Testis (tissue), 3 donors: ENCODE data around the gene DDX24. TPM values are rescaled to one million over a fixed set of nuclear protein-coding genes. Genes with fewer than 3 reads are reported as not detected.
A peak's percentile ranks its signal among the peaks of the same experiment; 100 is the strongest.

Source experiments
- DNase-seq: peaks from one replicate; pipeline ENCODE4 v3.0.0-alpha.2; 2019
- H3K27ac ChIP-seq, 2 donors: fragments of 200-600 bp; sonication (generic); one replicate each; pipeline ENCODE4 v1.5.1; 2019
- H3K27me3 ChIP-seq: fragments of 200-600 bp; sonication (generic); one replicate; pipeline ENCODE4 v1.5.1; 2019
- H3K36me3 ChIP-seq: fragments of 200-600 bp; sonication (generic); one replicate; pipeline ENCODE4 v1.5.1; 2017; ENCODE audit warnings: low read depth; ENCODE audit errors: missing control alignments
- H3K4me1 ChIP-seq: fragments of 200-600 bp; sonication (generic); one replicate; pipeline ENCODE4 v1.5.1; 2019
- H3K4me3 ChIP-seq, 2 donors: fragments of 200-600 bp; sonication (generic); one replicate each; pipeline ENCODE4 v1.5.1; 2017 to 2019
- H3K9me3 ChIP-seq: fragments of 200-600 bp; sonication (generic); one replicate; pipeline ENCODE4 v1.5.1; 2017
- CTCF ChIP-seq, 3 experiments: fragments of 450-650 bp in 2 of 3; fragments of 200-600 bp in 1 of 3; sonication (generic) in 1 of 3; IDR thresholded peaks; one replicate each; pipeline ENCODE4 v1.5.1; 2016 to 2019; ENCODE audit warnings: antibody characterized with exemption in 3 of 3, mild to moderate bottlenecking in 2 of 3, moderate library complexity in 1 of 3
- POLR2A ChIP-seq: fragments of 450-650 bp; IDR thresholded peaks from one replicate; pipeline ENCODE4 v1.6.1; 2017; ENCODE audit warnings: antibody characterized with exemption, mild to moderate bottlenecking, moderate library complexity
- WGBS, 2 donors: methylation state at CpG; one replicate each; pipeline ENCODE4 v1.1.5; 2018; 5-methylcytosine and 5-hydroxymethylcytosine counted together
- intact Hi-C: fragments of 100-400 bp; cut with DNase I; formaldehyde crosslinking; loops from one replicate; pipeline ENCODE4 v1.15.1; 2023; ENCODE audit warnings: low total_unique reads
- polyA plus RNA-seq: library from polyadenylated mRNA; stranded (reverse); fragments of 350-450 nt; fragmentation: Illumina TruSeq; extraction: RNeasy Lipid Tissue Mini Kit (QIAGEN cat#74804); gene quantifications from one replicate; pipeline ENCODE4 v1.2.3, GENCODE V29; 2014; ENCODE audit warnings: low read depth, low replicate concordance; ENCODE audit not compliant: insufficient read depth
- total RNA-seq, 2 donors: library from RNA; depleted of rRNA; stranded (reverse); fragments of >200 nt; gene quantifications; one replicate each; pipeline ENCODE4 v1.2.3, GENCODE V29; 2016

Gene DDX24
- total and polyA plus RNA-seq, 3 donors from 2014 or later, result 378 to 485 (median 431) TPM

DNA sequence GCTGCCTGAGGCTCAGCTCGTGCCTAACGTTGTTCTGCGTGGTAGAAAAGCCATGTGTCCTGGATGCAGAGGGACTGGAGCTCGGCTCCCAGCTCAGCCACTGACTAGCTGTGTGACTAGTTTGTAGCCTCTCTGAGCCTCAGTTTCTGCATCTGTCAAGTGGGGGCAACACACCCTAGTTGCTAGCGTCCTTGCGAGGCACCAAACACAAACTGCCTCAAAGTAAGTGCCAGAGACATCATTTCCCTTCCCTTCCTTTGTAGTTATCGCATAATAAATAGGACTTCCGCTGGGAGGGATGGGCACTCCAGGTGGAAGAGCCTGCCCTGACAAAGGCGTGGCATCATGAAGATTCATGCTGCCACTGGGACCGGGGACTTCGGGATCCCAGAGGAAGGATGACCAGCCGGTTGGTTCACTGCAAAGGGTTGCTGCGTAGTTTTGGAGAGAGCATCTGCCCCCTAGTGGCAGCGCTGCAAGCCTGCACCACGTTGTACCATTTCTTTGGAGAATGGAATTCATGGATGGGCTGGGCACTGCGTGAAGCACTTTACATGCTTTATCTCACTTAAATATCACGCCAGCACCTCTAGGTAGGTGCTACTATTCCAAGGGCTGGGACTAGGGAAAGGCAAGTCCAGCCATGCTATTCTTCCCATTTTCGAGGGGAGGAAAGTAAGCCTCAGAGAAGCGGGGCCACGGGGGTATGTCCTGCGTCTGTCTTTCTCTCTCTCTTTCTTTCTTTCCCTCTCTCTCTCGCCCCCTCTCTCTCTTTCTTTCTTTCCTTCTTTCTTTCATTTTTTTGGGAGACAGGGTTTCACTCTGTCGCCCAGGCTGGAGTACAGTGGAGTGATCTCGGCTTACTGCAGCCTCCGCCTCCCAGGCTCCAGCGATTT, 79.3 kb downstream of the DDX24 start:
- H3K36me3 ChIP-seq, result no peaks in the 10 kb centered on the region
- no peaks in the 10 kb centered on the region for H3K27me3 ChIP-seq
- H3K27ac ChIP-seq, result no peak overlapping the region
- TF ChIP-seq CTCF (IDR thresholded peaks at IDR 0.05), result peak; percentile 91 to 97 (median 96)
- no peak for TF ChIP-seq POLR2A
- intact Hi-C loops, result loop anchor here (5.0 kb wide), 1 partner anchor 64 kb away; no protein-coding TSS in a partner anchor
- DNase-seq, result peak; percentile 80
- H3K4me1 ChIP-seq, result peaks cover 9% of the 10 kb centered on the region
- peak overlapping the region; percentile 5 to 23 for H3K4me3 ChIP-seq
- whole genome bisulfite sequencing, 2 donors, result 23 to 35% methylated on average over 26 of the region's 26 CpGs
- no peaks in the 10 kb centered on the region for H3K9me3 ChIP-seq

DNA sequence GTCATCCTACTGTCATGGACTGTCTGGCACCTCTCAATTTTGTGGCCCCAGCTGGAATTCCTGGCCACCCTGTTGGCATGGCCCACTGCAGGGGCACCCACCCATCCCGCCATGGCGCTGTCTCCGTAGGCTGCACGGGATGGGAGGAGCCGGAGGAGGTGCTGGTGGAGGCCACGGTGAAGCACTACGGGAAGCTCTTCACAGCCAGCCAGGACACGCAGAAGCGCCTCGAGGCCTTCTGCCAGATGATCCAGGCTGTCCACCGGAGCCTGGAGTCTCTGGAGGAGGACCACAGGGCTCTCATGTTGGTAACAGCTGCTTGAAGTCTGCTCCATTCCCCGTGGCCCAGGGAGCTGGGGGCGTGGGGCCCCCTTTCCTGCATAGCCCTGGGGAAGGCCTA, 80.0 kb downstream of the DDX24 start:
- intact Hi-C loops, result loop anchor here (5.0 kb wide), 1 partner anchor 64 kb away; no protein-coding TSS in a partner anchor
- Histone ChIP-seq H3K36me3 (no peaks in the 10 kb centered on the region), H3K9me3 (no peaks in the 10 kb centered on the region), H3K27ac (no peak overlapping the region), H3K4me3 (peak overlapping the region; percentile 5 to 23), H3K27me3 (no peaks in the 10 kb centered on the region), H3K4me1 (peaks cover 9% of the 10 kb centered on the region)
- peak; percentile 34 for DNase-seq
- 7 to 18% methylated on average over 5 to 13 of the region's 13 CpGs for whole genome bisulfite sequencing, 2 donors
- TF ChIP-seq CTCF (IDR thresholded peaks at IDR 0.05) (no peak), POLR2A (no peak)

- DNase-seq, result no peak
- H3K4me3 ChIP-seq, result no peak overlapping the region
- no peaks in the 10 kb centered on the region for H3K36me3 ChIP-seq
- no peak overlapping the region for H3K27ac ChIP-seq
- intact Hi-C loops, result loop anchor here (5.0 kb wide), 1 partner anchor 63 kb away; no protein-coding TSS in a partner anchor
- no peaks in the 10 kb centered on the region for H3K9me3 ChIP-seq
- WGBS, 2 donors, result 84 to 93% methylated on average over 6 of the region's 6 CpGs
- TF ChIP-seq POLR2A (no peak), CTCF (IDR thresholded peaks at IDR 0.05) (no peak)
- H3K27me3 ChIP-seq, result no peaks in the 10 kb centered on the region
- H3K4me1 ChIP-seq, result peaks cover 9% of the 10 kb centered on the region
These were observed 80.7 kb downstream of the DDX24 start for GRCh38 chr14:94000267-94000666.

DNA sequence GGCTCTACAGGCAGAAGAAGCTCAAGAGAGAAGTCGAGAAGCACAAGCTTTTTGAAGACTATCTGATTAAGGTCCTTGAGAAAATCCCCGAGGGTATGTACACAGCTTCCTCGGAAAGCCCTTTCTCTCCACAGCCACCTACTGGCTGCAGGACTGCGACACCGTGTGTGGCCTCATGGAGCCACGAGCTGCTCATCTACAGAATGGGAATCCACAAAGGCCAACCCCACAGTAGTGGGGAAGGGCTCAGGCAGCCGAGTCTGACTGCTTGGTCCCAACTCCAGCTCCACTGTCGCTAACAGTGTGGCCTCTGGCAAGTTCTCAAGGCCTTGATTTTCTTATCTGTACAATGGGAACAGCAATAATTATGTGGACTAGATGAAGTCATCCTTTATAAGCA, 81.4 kb downstream of the DDX24 start:
- no peaks in the 10 kb centered on the region for H3K9me3 ChIP-seq
- intact Hi-C loops, result no loop called here
- no peak for DNase-seq
- H3K36me3 ChIP-seq, result no peaks in the 10 kb centered on the region
- no peaks in the 10 kb centered on the region for H3K27me3 ChIP-seq
- WGBS, 2 donors, result 68 to 75% methylated on average over 4 to 8 of the region's 8 CpGs
- no peak overlapping the region for H3K27ac ChIP-seq
- TF ChIP-seq POLR2A (no peak), CTCF (IDR thresholded peaks at IDR 0.05) (no peak)
- H3K4me1 ChIP-seq, result peaks cover 9% of the 10 kb centered on the region
- no peak overlapping the region for H3K4me3 ChIP-seq
